ENCODE data around the gene SNX19.

DNA sequence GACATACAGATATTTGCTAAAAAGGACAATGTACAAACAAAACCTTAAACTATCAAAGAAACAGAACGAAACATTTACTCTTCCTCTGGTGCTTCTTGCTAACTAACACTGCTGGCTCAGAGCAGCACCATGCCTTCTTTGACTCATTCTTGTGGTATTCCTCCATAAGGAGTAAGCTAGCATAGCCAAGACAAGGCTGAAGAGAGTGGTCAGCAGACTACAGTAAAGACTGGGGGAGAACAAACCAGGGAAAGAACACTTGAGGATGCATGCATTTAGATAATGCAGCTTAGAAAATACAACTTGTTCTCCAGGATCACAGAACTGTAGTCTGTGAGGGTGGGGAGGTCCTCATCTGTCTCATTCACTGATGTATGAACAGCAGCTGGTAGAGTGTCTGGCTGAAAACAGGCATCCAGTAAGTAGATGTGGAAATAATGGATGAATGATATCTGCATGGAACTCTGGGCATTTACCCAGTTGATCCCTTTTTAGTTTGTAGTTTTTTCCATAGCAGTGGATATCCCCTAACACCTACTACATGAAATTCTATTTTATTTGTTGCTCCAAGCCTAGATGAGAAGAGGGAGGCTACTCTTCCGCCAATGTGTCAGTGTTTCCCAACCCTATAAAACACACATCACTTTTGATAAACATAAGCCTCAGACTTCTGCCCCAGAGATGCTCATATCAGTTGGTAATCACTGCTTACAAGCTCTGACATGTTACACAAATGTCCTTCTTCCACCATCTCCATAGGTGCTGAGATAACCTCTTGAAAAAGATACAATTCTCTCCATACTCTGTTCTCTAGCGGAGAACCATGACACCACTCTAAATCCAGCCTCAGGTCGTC, 7.3 kb downstream of the SNX19 start:
- TF ChIP-seq, protein P1, sequence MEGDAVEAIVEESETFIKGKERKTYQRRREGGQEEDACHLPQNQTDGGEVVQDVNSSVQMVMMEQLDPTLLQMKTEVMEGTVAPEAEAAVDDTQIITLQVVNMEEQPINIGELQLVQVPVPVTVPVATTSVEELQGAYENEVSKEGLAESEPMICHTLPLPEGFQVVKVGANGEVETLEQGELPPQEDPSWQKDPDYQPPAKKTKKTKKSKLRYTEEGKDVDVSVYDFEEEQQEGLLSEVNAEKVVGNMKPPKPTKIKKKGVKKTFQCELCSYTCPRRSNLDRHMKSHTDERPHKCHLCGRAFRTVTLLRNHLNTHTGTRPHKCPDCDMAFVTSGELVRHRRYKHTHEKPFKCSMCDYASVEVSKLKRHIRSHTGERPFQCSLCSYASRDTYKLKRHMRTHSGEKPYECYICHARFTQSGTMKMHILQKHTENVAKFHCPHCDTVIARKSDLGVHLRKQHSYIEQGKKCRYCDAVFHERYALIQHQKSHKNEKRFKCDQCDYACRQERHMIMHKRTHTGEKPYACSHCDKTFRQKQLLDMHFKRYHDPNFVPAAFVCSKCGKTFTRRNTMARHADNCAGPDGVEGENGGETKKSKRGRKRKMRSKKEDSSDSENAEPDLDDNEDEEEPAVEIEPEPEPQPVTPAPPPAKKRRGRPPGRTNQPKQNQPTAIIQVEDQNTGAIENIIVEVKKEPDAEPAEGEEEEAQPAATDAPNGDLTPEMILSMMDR (IDR thresholded peaks at IDR 0.05): no peak
- TF ChIP-seq EP300 (IDR thresholded peaks at IDR 0.05; ENCODE audit: low read depth) (no peak), POLR2A (IDR thresholded peaks at IDR 0.05) (no peak), POLR2AphosphoS5 (IDR thresholded peaks at IDR 0.05) (no peak)
